ENCODE measurements around the gene OSBPL10.
"Not testable (repeated sequence)": the region's sequence is repeated elsewhere in the genome, so short reads cannot be mapped to it uniquely, and the experiment has no call there.

Gene OSBPL10

DNA sequence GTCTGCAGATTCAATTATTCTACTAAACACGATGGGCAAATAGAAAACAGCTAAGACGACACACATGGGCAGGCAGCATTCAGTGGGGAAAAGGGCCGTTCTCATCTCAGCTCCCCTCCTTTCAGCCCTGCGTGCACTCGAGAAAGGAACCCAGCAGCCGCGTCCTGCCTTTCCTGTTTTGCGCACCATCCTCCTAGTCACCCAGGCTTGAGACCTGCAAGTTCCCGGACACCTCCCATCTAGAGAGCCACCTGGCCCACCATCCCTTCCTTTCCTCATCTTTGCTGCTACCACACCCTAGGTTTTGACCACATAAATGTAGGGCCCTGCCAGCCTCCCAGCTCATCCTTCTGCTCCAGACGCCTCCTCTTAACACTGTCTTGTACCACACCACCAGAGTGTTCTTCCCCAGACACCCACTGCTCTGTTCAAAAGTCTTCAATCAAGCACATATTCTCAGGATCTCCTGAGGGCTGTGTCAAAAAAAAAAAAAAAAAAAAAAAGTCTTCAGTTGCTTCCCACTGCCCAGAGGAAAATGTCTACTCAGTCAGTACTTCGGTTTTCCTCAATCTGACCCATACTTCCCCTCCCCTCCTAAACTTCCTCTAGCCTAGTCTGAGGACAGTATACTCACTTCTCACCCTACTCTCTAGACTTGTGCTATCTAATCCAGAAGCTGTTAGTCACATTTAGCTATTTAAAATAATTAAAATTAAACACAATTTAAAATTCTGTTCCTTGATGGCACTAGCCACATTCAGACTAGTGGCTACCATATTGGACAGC lies 266.4 kb downstream of the OSBPL10 start:
- in situ Hi-C loops (cut with HindIII; ENCODE audit: low sequenced_read_pairs): no loop called here

DNA sequence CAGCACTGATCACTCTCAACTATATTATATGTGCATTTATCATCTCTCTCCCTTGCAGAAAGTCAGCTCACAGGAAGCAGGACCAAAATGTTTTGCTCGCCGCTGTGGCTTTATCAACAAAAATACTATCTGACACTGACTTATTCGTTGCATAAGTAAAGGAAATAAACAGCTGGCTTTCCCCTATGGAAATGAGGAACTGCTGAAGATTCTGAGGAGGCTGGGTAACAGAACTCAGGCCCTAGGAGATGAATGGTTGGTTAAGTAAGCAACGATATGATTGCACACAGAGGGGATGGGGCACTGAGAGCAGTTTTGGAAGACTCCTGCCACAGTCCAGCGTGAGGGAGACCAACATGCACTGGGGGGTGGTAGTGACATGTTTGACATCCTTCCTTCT lies 267.2 kb downstream of the OSBPL10 start:
- in situ Hi-C loops (cut with HindIII; ENCODE audit: low sequenced_read_pairs): no loop called here

DNA sequence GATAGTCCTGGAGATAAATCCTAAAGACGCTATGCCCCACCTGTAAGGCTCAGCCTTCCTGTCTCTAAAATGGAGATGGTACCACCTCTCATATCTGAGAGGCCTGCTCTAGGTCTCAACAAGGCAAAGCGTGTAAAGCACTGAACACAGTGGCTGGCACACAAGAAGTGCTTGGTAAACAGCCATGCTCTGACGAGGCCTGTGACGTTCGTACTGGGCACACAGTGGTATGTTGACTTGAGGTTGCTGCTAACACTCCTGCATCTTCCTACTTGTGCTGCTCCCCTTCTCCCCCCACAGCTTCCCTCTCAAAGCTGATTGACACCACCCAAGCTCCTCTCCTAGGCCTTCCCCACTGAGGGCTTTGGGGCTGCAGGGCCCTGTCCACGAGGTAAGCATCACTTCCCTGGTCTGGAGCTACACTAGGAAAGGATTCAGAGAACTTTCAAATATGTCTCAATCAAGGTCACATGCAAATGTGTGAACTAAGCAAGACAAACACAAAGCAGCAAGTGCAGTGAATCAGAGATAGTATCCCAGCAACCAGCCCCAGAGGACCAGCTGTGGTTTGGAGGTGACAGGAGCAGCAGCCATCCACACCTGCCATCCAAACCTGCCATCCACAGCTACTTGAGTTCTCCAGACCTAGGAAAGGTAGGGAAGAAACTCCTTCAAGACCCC lies 270.8 kb downstream of the OSBPL10 start:
- in situ Hi-C loops (cut with HindIII; ENCODE audit: low sequenced_read_pairs): no loop called here

DNA sequence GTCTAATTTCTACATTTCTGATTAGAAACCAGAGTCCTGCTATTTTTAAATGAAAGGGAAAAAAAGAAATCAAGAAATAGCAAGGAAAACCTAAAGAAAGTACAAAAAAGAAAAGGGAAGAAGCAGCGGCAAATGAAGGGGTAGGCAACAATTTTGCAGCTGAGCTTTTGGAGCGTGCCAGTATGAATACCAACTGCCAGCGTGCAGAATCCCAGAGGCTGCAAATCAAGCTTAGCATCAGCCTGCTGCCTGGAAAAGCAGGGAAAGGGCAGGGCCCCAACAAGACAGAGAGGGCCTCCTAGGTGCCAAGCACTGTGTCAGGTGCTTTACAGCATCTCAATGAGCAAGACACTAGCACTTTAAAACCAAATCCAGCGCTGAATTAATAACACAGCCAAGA lies 271.5 kb downstream of the OSBPL10 start:
- in situ Hi-C loops (cut with HindIII; ENCODE audit: low sequenced_read_pairs): no loop called here

DNA sequence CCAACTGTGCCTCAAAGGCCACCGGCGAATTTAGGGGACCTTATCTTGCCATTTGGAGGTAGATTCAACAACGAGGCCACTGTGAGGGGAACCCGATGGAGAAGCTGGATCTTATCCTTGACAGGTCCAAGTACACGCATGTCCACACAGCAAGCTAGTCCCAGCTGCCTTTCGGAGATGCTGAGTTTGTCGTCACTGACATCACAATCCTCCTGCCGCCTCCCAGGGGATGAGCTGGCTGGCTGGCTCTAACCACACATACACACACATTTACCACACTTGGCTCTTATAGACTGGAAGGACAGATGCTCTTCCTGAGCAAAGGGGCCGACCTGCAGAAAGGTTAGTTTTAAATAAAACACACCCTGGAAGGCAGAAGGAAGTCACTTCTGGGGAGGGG lies 272.1 kb downstream of the OSBPL10 start:
- in situ Hi-C loops (cut with HindIII; ENCODE audit: low sequenced_read_pairs): no loop called here

DNA sequence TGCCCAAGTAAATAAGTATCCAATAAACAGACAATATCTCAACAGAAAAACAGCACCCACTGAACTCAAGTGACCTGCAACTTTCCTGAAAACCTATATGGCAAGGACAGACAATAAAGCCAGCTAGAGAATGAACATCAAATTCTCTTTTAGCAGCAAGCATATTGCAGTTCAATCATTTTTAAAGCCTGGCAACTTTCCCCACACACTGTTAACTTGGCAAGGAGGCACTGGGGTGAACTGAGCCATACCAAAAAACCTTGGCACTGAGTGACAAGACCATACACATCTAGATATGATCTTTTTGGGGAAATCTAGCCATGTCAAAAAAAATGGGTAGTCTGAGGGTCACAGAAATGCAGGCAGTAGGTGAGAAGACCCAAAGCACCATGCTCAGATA lies 273.8 kb downstream of the OSBPL10 start:
- in situ Hi-C loops (cut with HindIII; ENCODE audit: low sequenced_read_pairs): no loop called here

DNA sequence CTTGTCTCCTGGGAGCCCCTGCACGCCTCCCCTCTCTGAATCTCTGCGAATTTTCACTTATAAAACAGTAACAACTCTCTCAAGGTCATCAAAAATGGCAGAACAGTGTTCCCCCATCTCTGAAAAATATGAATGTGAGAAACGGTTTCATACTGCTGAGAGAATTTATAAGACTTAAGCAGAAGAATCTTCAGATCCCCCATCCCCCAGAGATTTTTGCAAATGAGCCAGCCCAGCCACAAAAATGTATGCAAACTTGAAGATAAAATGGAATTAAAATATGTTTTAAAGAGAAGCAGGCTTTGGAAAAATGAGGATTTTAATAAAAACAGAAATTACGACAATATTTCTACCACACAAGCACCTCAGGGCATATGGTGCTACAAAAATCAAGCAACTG lies 275.3 kb downstream of the OSBPL10 start:
- in situ Hi-C loops (cut with HindIII; ENCODE audit: low sequenced_read_pairs): no loop called here

DNA sequence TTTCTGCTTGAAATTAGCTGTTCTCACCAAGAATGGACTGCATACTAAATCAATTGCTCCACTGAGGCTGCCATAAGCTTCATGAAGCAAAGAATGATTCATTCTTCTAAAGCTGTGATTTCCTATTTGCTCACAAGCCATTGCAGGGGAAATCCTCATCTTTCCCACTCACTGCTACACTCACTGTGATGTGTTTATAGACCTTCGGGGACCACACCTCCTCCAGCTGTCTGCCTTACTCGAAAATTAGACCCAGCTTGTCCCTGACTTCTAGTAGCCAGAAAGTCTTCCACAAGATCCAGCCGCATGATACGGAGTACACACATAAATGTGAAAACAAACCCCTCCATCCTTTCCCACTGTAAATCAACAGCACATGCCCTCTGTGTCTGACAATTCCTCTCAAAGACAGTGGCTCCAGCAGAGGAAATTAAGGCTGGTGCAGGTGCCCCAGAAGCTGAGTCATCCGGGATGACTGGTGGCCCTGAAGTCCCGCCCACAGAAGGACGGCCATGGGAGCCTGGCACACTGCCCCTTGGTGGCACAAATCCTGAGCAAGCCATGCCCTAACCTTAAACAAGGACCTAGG lies 276.4 kb downstream of the OSBPL10 start:
- in situ Hi-C loops (cut with HindIII; ENCODE audit: low sequenced_read_pairs): loop anchor here (5.0 kb wide), 1 partner anchor 63 kb away; no protein-coding TSS in a partner anchor

- in situ Hi-C loops (cut with HindIII; ENCODE audit: low sequenced_read_pairs): loop anchor here (5.0 kb wide), 1 partner anchor 63 kb away; no protein-coding TSS in a partner anchor
Observed at GRCh38 chr3:31704156-31704555, 276.9 kb downstream of the OSBPL10 start.

DNA sequence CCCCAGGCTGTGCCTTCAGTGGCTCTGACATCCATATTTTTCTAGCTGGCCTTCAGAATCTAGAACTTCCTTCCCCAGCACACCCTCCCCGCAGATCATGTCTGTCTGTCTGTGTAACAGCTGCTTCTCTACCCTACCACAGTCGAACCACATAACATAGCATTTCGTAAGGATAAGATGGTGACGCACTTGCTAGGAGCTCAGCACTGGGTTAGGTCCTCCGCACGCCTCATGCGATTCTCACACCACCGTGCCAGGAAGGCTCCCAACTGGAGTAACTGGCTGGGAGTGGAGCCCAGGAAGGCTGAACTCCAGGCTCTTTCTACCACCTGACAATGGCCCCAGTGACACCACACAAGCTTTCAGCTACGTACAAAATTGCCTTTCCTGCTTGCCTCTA lies 279.8 kb downstream of the OSBPL10 start:
- in situ Hi-C loops (cut with HindIII; ENCODE audit: low sequenced_read_pairs): loop anchor here (5.0 kb wide), 1 partner anchor 66 kb away; no protein-coding TSS in a partner anchor

DNA sequence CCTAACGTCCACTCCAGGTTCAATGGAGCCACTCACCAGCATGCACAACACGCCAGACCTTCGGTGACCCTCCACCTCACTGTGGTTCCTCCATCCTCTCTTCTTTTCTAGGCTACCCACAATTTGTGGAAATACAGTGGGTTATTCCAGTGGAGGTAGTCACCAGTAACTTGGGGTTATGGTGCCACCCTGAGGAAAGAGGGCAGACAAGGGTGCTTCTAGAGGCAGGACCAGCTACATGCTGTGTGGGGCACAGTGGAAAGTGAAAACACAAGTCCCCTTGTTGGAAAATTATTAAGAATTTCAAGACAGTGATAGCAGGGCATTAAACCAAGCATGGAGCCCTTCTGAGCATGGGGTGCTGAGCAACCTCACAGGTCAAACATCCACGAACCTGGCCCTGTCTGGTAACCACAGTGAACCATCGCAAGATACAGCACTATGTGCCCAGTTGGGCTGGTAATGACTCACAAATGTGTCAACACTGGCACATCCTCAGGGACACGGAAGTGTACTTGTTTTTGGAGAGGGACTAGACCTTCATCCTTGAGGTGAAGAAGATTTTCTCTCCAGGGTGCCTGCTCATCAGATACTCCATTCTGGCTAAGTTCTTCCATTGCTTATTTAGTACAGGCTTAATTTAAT lies 281.6 kb downstream of the OSBPL10 start:
- in situ Hi-C loops (cut with HindIII; ENCODE audit: low sequenced_read_pairs): no loop called here

DNA sequence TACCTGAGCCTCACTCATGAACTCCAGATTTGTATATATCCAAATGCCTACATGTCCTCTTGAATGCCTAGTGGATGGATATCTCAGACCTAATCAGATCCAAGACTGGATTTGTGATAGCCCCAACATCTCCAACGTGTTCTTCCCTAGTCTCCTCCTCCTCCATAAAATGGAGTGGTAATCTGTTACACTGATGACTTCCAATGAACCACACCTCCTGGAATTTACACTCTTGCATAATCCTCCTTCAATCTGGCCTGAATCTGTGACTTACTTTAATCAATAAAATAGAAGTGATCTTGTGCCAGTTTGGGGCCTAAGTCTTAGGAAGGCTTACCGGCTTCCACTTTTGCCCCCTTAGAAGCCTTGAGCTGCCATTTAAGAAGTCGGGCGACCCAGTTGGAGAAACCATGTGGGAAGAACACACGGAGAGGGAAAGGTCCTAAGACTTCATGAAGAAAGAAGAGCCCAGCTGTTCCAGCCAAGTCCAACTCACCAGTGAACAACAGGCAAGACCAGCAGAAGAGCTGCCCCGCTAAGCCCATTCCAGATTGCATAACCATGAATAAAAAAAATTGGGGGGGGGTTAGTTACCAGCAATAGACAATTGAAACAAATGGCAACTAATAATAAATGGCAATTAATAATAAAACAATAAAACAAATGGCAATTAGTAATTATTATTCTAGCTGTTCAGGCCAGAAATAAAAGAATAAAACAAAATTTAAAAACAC lies 284.1 kb downstream of the OSBPL10 start:
- in situ Hi-C loops (cut with HindIII; ENCODE audit: low sequenced_read_pairs): no loop called here

- in situ Hi-C loops (cut with HindIII; ENCODE audit: low sequenced_read_pairs): no loop called here
Observed at GRCh38 chr3:31696009-31696297, 285.1 kb downstream of the OSBPL10 start.

DNA sequence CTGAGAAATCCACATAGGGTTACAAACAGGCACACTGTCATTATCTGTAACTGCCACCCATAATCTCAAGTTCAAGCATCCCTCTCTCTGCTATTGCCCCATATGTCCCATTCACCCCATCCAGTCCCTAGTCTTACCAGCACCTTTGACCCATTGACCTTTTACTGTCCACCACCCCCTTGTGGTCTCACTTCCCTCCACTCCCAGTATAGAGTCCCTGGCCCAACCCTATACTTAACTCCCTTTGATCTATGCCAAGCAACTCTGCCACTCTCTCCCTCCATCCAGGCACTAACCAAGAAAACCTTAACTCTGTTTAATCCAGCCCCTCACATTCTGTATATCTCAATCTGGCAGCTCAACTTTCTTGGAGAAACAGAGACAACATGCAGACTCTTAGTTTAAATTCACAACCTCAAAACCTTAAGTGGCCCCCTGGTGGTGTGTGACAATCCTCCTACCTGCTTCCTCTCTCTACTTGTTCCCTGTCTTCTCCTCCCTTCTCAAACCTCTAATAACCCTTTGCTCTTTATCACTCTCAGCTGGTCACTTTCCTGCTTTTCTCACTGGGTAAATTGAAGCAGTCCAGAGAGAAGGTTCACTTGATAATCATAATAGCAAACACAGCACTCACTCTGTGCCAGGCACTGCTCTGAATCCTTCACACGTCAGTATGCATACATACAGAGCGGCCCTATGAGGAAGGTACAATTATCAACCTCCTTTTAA lies 285.6 kb downstream of the OSBPL10 start:
- in situ Hi-C loops (cut with HindIII; ENCODE audit: low sequenced_read_pairs): no loop called here

GRCh38 chr3:31693346-31693745 lies 287.7 kb downstream of the OSBPL10 start:
- in situ Hi-C loops (cut with HindIII; ENCODE audit: low sequenced_read_pairs): no loop called here

DNA sequence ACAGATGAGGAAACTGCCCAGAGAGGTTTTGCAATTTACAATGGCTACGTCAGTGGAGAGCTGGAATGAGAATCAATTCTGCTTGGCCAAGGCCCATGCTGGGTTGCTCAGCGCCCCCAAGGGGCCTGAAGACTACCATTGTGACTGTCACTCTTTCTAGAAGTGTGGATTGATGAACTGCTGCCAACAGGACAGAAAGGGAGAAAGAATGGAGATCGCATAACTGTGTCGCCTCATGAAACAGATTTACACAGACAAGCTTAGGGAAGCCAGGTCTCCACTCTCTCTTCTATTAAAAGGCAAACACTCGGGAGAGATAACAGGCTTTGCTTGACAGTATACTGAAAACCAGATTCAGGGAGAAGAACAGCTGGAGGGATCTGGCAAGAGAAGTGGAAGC lies 288.3 kb downstream of the OSBPL10 start:
- in situ Hi-C loops (cut with HindIII; ENCODE audit: low sequenced_read_pairs): no loop called here

GRCh38 chr3:31690771-31691170 lies 290.3 kb downstream of the OSBPL10 start:
- in situ Hi-C loops (cut with HindIII; ENCODE audit: low sequenced_read_pairs): no loop called here

GRCh38 chr3:31689523-31689922 lies 291.5 kb downstream of the OSBPL10 start:
- in situ Hi-C loops (cut with HindIII; ENCODE audit: low sequenced_read_pairs): not testable (repeated sequence)

DNA sequence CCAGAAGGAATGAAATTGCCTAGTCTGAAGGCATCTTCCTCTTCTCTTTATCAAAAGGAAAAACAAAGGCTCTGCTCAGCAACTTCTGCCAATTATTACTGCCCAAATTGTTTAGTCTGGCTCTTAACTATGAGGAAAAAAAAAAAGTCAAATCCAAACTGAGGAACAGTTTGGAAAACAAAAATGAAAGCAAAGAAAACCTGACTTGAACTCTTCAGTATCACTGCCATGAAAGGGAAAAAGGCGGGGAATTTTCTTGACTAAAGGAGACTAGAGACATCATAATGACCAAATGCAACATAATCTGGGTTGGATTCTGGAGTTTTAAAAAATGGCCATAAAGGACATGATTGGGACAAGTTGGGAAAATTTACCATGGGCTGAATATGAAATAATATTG lies 292.1 kb downstream of the OSBPL10 start:
- in situ Hi-C loops (cut with HindIII; ENCODE audit: low sequenced_read_pairs): no loop called here
